CD4-positive, alpha-beta T cell treated with Interleukin-6 for 4 hours (primary cell): Measurements from ENCODE around the gene CCDC3.

ENCODE experiments used
- DNase-seq: peaks from one replicate; pipeline ENCODE4 v3.0.0-alpha.2; 2020; ENCODE audit warnings: mixed read lengths

Gene CCDC3

GRCh38 chr10:12960941-12961340 lies 40.6 kb downstream of the CCDC3 start:
- no peak for DNase-seq

GRCh38 chr10:12960334-12960898 lies 41.1 kb downstream of the CCDC3 start:
- DNase-seq: no peak

- no peak for DNase-seq
Observed at GRCh38 chr10:12958546-12959110, 42.9 kb downstream of the CCDC3 start.

GRCh38 chr10:12957081-12957480 lies 44.4 kb downstream of the CCDC3 start:
- no peak for DNase-seq

- no peak for DNase-seq
Observed at GRCh38 chr10:12954866-12955265, 46.6 kb downstream of the CCDC3 start.

GRCh38 chr10:12950583-12951128 lies 50.9 kb downstream of the CCDC3 start:
- no peak for DNase-seq

- no peak for DNase-seq
Observed at GRCh38 chr10:12949248-12949647, 52.3 kb downstream of the CCDC3 start.

GRCh38 chr10:12947741-12948140 lies 53.8 kb downstream of the CCDC3 start:
- no peak for DNase-seq

- DNase-seq: no peak
Observed at GRCh38 chr10:12946372-12946771, 55.1 kb downstream of the CCDC3 start.

- DNase-seq: no peak
Observed at GRCh38 chr10:12945690-12946359, 55.7 kb downstream of the CCDC3 start.

GRCh38 chr10:12944931-12945330 lies 56.6 kb downstream of the CCDC3 start:
- no peak for DNase-seq

- no peak for DNase-seq
Observed at GRCh38 chr10:12943425-12943824, 58.1 kb downstream of the CCDC3 start.

- no peak for DNase-seq
Observed at GRCh38 chr10:12941966-12942365, 59.5 kb downstream of the CCDC3 start.

- no peak for DNase-seq
Observed at GRCh38 chr10:12940791-12941190, 60.7 kb downstream of the CCDC3 start.

- no peak for DNase-seq
Observed at GRCh38 chr10:12938271-12938670, 63.2 kb downstream of the CCDC3 start.

- no peak for DNase-seq
Observed at GRCh38 chr10:12937527-12937926, 64.0 kb downstream of the CCDC3 start.

GRCh38 chr10:12934777-12935176 lies 66.7 kb downstream of the CCDC3 start:
- no peak for DNase-seq

- no peak for DNase-seq
Observed at GRCh38 chr10:12929381-12929780, 72.1 kb downstream of the CCDC3 start.

- DNase-seq: no peak
Observed at GRCh38 chr10:12928571-12928970, 72.9 kb downstream of the CCDC3 start.

- DNase-seq: no peak
Observed at GRCh38 chr10:12927896-12928295, 73.6 kb downstream of the CCDC3 start.

GRCh38 chr10:12925845-12926244 lies 75.7 kb downstream of the CCDC3 start:
- DNase-seq: no peak

GRCh38 chr10:12924911-12925310 lies 76.6 kb downstream of the CCDC3 start:
- DNase-seq: no peak

- DNase-seq: no peak
Observed at GRCh38 chr10:12922117-12922900, 79.2 kb downstream of the CCDC3 start.

- DNase-seq: no peak
Observed at GRCh38 chr10:12921163-12921562, 80.3 kb downstream of the CCDC3 start.
